GM12878 (cell line): ENCODE measurements around the gene PPP1R36. TPM values are rescaled to one million over a fixed set of nuclear protein-coding genes. Genes with fewer than 3 reads are reported as not detected.

Source experiments
- ATAC-seq: fragments of 200-7000 bp; cut with Tn5 transposase; 3 replicates; pipeline ENCODE4 v1.9.1; 2020; ENCODE audit warnings: mild to moderate bottlenecking, moderate library complexity
- BruUV-seq: library from RNA; stranded (reverse); fragments of 400-500 nt; replicated peaks from 2 replicates; lab custom pipeline; 2021; lab: Mats Ljungman, UMichigan
- CTCF ChIA-PET: fragments of 300-600 bp; sonication (Branson Sonifier 250); formaldehyde crosslinking; extraction: SDS; loops from one replicate; lab custom pipeline; 2021; ENCODE audit warnings: inconsistent platforms; lab: Yijun Ruan, JAX
- POLR2A ChIA-PET: fragments of 350-600 bp; formaldehyde crosslinking; extraction: SDS; loops from one replicate; lab custom pipeline; 2021; ENCODE audit warnings: inconsistent platforms; lab: Charles Lee
- RAD21 ChIA-PET: fragments of 300-600 bp; sonication (Branson Sonifier 250); formaldehyde crosslinking; loops from one replicate; lab custom pipeline; 2023; ENCODE audit warnings: antibody characterized with exemption; ENCODE audit not compliant: unreplicated experiment; lab: Charles Lee
- SMC1A ChIA-PET: fragments of 300-600 bp; sonication (Branson Sonifier 250); formaldehyde crosslinking; loops from one replicate; lab custom pipeline; 2023; ENCODE audit not compliant: unreplicated experiment, uncharacterized antibody; lab: Charles Lee
- DNase-seq: peaks from one replicate; pipeline ENCODE4 v3.0.0-alpha.2; 2011; ENCODE audit warnings: low read depth, low spot score
- FAIRE-seq: peaks from 3 replicates; lab custom pipeline; 2011; peaks lifted over from hg19 to GRCh38; lab: Jason Lieb, UNC
- H2AFZ ChIP-seq: 2 replicates; pipeline ENCODE4 v1.6.0; 2011; ENCODE audit warnings: low read depth, low read length, control low read depth; ENCODE audit not compliant: control insufficient read depth
- H3K27ac ChIP-seq: 2 replicates; pipeline ENCODE4 v1.5.1; 2011; ENCODE audit warnings: control low read depth; ENCODE audit not compliant: control insufficient read depth, insufficient read depth
- H3K27me3 ChIP-seq, 2 experiments: replicated peaks in 1 of 2; 2 replicates each; pipeline versions ENCODE4 v1.6.0 to v1.6.1; 2011; ENCODE audit warnings: low read length in 1 of 2; ENCODE audit not compliant: control insufficient read depth in 2 of 2, insufficient read depth in 2 of 2
- H3K36me3 ChIP-seq, 2 experiments: 2 replicates each; pipeline ENCODE4 v1.5.1; 2011; ENCODE audit warnings: low read length in 1 of 2; ENCODE audit not compliant: control insufficient read depth in 2 of 2, insufficient read depth in 2 of 2
- H3K4me1 ChIP-seq: 2 replicates; pipeline ENCODE4 v1.6.1; 2011; ENCODE audit warnings: mild to moderate bottlenecking, low read length, moderate library complexity, mixed read lengths; ENCODE audit not compliant: control insufficient read depth, insufficient read depth
- H3K4me2 ChIP-seq: 2 replicates; pipeline ENCODE4 v1.6.0; 2011; ENCODE audit warnings: control low read depth; ENCODE audit not compliant: control insufficient read depth, insufficient read depth
- H3K4me3 ChIP-seq: fragments of 200-600 bp; sonication (generic); 2 replicates; pipeline ENCODE4 v1.5.1; 2016
- H3K79me2 ChIP-seq: 2 replicates; pipeline ENCODE4 v1.6.0; 2011; ENCODE audit warnings: low read length; ENCODE audit not compliant: control insufficient read depth, insufficient read depth
- H3K9ac ChIP-seq: 2 replicates; pipeline ENCODE4 v1.8.0; 2011; ENCODE audit warnings: low read length, control low read depth, mixed read lengths; ENCODE audit not compliant: control insufficient read depth, insufficient read depth
- H3K9me3 ChIP-seq: replicated peaks from 3 replicates; pipeline ENCODE4 v1.5.1; 2011; ENCODE audit warnings: mild to moderate bottlenecking, low read length; ENCODE audit not compliant: control insufficient read depth, insufficient read depth
- H4K20me1 ChIP-seq: 2 replicates; pipeline ENCODE4 v1.6.0; 2011; ENCODE audit not compliant: control insufficient read depth, insufficient read depth
- ATF3 ChIP-seq: IDR thresholded peaks from 2 replicates; pipeline ENCODE4 v1.6.1; 2011; ENCODE audit warnings: low read depth, mild to moderate bottlenecking, low read length, moderate library complexity, borderline replicate concordance; ENCODE audit errors: extremely low read depth
- CTCF ChIP-seq, 3 experiments: IDR thresholded peaks in 2 of 3; conservative IDR thresholded peaks in 1 of 3; 2 replicates each; pipeline ENCODE4 v1.5.1; 2011; ENCODE audit warnings: low read depth in 3 of 3, low read length in 3 of 3, mild to moderate bottlenecking in 3 of 3, control low read depth in 2 of 3, moderate library complexity in 2 of 3, inconsistent platforms in 1 of 3, mixed read lengths in 1 of 3; ENCODE audit not compliant: control insufficient read depth in 2 of 3, insufficient read depth in 1 of 3; ENCODE audit errors: extremely low read depth in 1 of 3
- TCF3 ChIP-seq: IDR thresholded peaks from 2 replicates; pipeline ENCODE4 v1.6.1; 2012; ENCODE audit warnings: low read depth, mild to moderate bottlenecking, low read length, borderline replicate concordance; ENCODE audit not compliant: insufficient read depth
- WGBS: methylation state at CpG from one replicate; pipeline ENCODE4 v1.1.6; 2016; ENCODE audit warnings: low lambda C conversion rate; ENCODE audit not compliant: insufficient replicate concordance, insufficient coverage; ENCODE audit errors: missing lambda C conversion rate; 5-methylcytosine and 5-hydroxymethylcytosine counted together
- in situ Hi-C: fragments of 300-500 bp; cut with MboI; formaldehyde crosslinking; loops from 9 replicates; pipeline ENCODE4 v1.14.3; 2018; ENCODE audit warnings: mixed read lengths
- intact Hi-C: fragments of 100-400 bp; cut with micrococcal nuclease; formaldehyde crosslinking; loops from one replicate; pipeline ENCODE4 v1.14.2; 2022; ENCODE audit not compliant: unreplicated experiment
- polyA plus RNA-seq, 11 experiments: library from polyadenylated mRNA; depleted of rRNA in 4 of 11; unstranded in 6 of 11; stranded (reverse) in 5 of 11; fragments of >200 nt; fragmentation: Nextera tagmentation in 4 of 11; fragmentation: Illumina TruSeq in 1 of 11; extraction: Ambion mirVana in 4 of 11; extraction: Trizol in 1 of 11; gene quantifications; 1 replicate in 1 of 11; 2 replicates in 10 of 11; pipeline versions ENCODE4 v1.2.1 to v1.2.3, GENCODE V29; 2011 to 2016; ENCODE audit warnings: inconsistent platforms in 2 of 11, missing spikeins in 2 of 11, low read depth in 1 of 11
- total RNA-seq, 4 experiments: library from RNA; depleted of rRNA in 3 of 4; stranded (reverse); fragments of >200 nt in 3 of 4; fragmentation: Illumina TruSeq in 1 of 4; extraction: Trizol in 1 of 4; gene quantifications; 2 replicates each; pipeline versions ENCODE4 v1.2.1 to v1.2.3, GENCODE V29; 2013 to 2021

The PPP1R36 gene
- total and polyA plus RNA-seq, 10 of the 15 experiments (the other 5 are each of a cell fraction or from before 2014, with no cell fraction given), result 0.12 to 0.13 TPM; not detected in 8

- Histone ChIP-seq H3K36me3 (no peaks in the 10 kb centered on the region), H3K4me2 (no peak overlapping the region), H4K20me1 (no peaks in the 10 kb centered on the region), H3K27me3 (no peaks in the 10 kb centered on the region; a peak in 1 of 4 replicates), H3K4me3 (no peak overlapping the region), H3K9ac (no peak overlapping the region), H3K4me1 (no peaks in the 10 kb centered on the region), H3K79me2 (no peaks in the 10 kb centered on the region), H3K9me3 (no peaks in the 10 kb centered on the region), H3K27ac (no peak overlapping the region), H2AFZ (no peak overlapping the region)
- RAD21 ChIA-PET, result interaction anchor here (1.0 kb wide), 1 partner anchor 20 kb away, joined by 3 read pairs; no protein-coding TSS in a partner anchor
- POLR2A ChIA-PET, result no interaction called here
- no peak for DNase-seq
- SMC1A ChIA-PET, result interaction anchor here (2.8 kb wide), 1 partner anchor 13 kb away, joined by 6 read pairs; no protein-coding TSS in a partner anchor
- FAIRE-seq, result no peak
- 89% methylated on average over 1 of the region's 1 CpG for WGBS
- in situ Hi-C loops (no loop called here), intact Hi-C loops (no loop called here)
- CTCF ChIA-PET, result interaction anchor here (1.1 to 2.1 kb wide), 2 partner anchors 26 to 267 kb away, joined by 4 to 5 read pairs; no protein-coding TSS in a partner anchor
- ATAC-seq, result no peak
- no peak for TF ChIP-seq CTCF (IDR thresholded peaks at IDR 0.05 in 2 of 3, conservative IDR thresholded peaks at IDR 0.05 in 1 of 3; ENCODE audit: control insufficient read depth in 2 of 3, extremely low read depth in 1 of 3, insufficient read depth in 1 of 3, low read depth in 3 of 3, low read length in 3 of 3)
- no peak for TF ChIP-seq ATF3
- TF ChIP-seq TCF3, result no peak
- BruUV-seq, result no TSS peak
These were observed 61.7 kb downstream of the PPP1R36 start for GRCh38 chr14:64611358-64612020.
